Neutrophil (primary cell): ENCODE results near the gene CCSER1.

Experiments
- H3K27ac ChIP-seq: fragments of 200-600 bp; sonication (generic); 2 replicates; pipeline ENCODE4 v1.5.1; 2016; ENCODE audit warnings: mild to moderate bottlenecking, moderate library complexity
- H3K27me3 ChIP-seq: fragments of 200-600 bp; sonication (generic); 2 replicates; pipeline ENCODE4 v1.6.0; 2016; ENCODE audit warnings: mild to moderate bottlenecking
- H3K36me3 ChIP-seq: fragments of 200-600 bp; sonication (generic); 2 replicates; pipeline ENCODE4 v1.5.1; 2017
- H3K4me1 ChIP-seq, 2 experiments: fragments of 200-600 bp in 1 of 2; sonication (generic) in 1 of 2; 1 replicate in 1 of 2; 2 replicates in 1 of 2; pipeline versions ENCODE4 v1.5.1 to v1.6.1; 2013 to 2016; ENCODE audit warnings: low read depth in 1 of 2, low read length in 1 of 2, mild to moderate bottlenecking in 1 of 2, moderate library complexity in 1 of 2; ENCODE audit not compliant: control insufficient read depth in 1 of 2, insufficient read depth in 1 of 2
- H3K4me3 ChIP-seq, 2 experiments: fragments of 200-600 bp in 1 of 2; sonication (generic) in 1 of 2; 1 replicate in 1 of 2; 2 replicates in 1 of 2; pipeline ENCODE4 v1.5.1; 2013 to 2016; ENCODE audit warnings: low read depth in 1 of 2, low read length in 1 of 2, mild to moderate bottlenecking in 1 of 2, moderate library complexity in 1 of 2
- H3K9me3 ChIP-seq: fragments of 200-600 bp; sonication (generic); 2 replicates; pipeline ENCODE4 v1.5.1; 2016
- CTCF ChIP-seq: fragments of 200-600 bp; sonication (generic); IDR thresholded peaks from 2 replicates; pipeline ENCODE4 v1.5.1; 2016; ENCODE audit warnings: antibody characterized with exemption

Gene CCSER1

GRCh38 chr4:90187148-90187884, 60.1 kb downstream of the CCSER1 start:
- Histone ChIP-seq H3K27me3 (no peaks in the 10 kb centered on the region), H3K4me3 (no peak overlapping the region), H3K36me3 (no peaks in the 10 kb centered on the region), H3K9me3 (no peaks in the 10 kb centered on the region), H3K27ac (no peak overlapping the region), H3K4me1 (no peaks in the 10 kb centered on the region)
- no peak for TF ChIP-seq CTCF

- Histone ChIP-seq H3K4me3 (no peak overlapping the region), H3K27ac (no peak overlapping the region), H3K27me3 (no peaks in the 10 kb centered on the region), H3K9me3 (no peaks in the 10 kb centered on the region), H3K36me3 (no peaks in the 10 kb centered on the region), H3K4me1 (no peaks in the 10 kb centered on the region)
- TF ChIP-seq CTCF: no peak
Measured at GRCh38 chr4:90189178-90189577, 62.0 kb downstream of the CCSER1 start.

DNA sequence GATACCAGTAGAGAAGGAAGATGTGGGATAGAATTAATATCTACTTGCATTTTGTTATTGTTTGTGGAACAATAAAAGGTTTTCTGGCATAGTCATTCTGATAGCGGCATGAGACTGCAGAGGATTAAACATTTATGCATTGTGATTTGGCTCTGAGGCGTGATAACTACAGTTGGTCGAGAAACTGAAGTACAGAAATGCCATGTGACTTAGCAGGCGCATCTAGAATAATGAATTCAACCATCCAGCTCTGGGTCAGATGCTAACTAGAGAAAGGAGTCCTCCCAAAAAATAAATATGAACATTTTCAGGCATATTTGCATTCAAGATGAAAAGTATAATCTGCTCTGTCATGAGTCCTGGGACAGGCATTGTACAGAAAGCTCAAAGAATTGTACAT, 62.8 kb downstream of the CCSER1 start:
- Histone ChIP-seq H3K4me1 (no peaks in the 10 kb centered on the region), H3K36me3 (no peaks in the 10 kb centered on the region), H3K27ac (no peak overlapping the region), H3K9me3 (no peaks in the 10 kb centered on the region), H3K27me3 (no peaks in the 10 kb centered on the region), H3K4me3 (no peak overlapping the region)
- no peak for TF ChIP-seq CTCF

- H3K4me1 ChIP-seq: no peaks in the 10 kb centered on the region
Measured at GRCh38 chr4:90190525-90190924, 63.3 kb downstream of the CCSER1 start.

GRCh38 chr4:90198086-90198847, 71.1 kb downstream of the CCSER1 start:
- Histone ChIP-seq H3K36me3 (no peaks in the 10 kb centered on the region), H3K4me3 (no peak overlapping the region), H3K4me1 (no peaks in the 10 kb centered on the region), H3K27me3 (no peaks in the 10 kb centered on the region), H3K27ac (no peak overlapping the region), H3K9me3 (no peaks in the 10 kb centered on the region)
- no peak for TF ChIP-seq CTCF

More at GRCh38 chr4:90190525-90190924, 63.3 kb downstream of the CCSER1 start:
- no peak for TF ChIP-seq CTCF
- Histone ChIP-seq H3K9me3 (no peaks in the 10 kb centered on the region), H3K27me3 (no peaks in the 10 kb centered on the region), H3K4me3 (no peak overlapping the region), H3K27ac (no peak overlapping the region), H3K36me3 (no peaks in the 10 kb centered on the region)
